ENCODE data around the gene SPTA1.

DNA sequence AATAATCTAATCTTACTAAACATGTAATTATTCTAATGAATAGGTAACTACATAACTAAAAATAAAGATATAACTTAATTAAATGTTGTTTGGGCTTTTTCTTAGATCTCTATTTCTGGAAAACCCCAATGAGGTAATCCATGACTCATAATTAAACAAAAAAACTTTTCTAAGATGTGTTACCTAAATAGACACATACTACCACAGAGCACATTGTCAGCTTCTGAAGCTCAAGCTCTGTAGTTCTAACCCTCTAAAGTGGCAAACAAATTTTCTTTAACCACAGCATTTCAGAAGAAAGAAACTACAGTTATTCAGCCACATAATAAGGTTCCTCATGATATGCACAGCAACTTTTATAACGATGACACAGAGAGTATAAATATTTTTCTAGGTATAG, 29.8 kb upstream of the SPTA1 start:
- TF ChIP-seq POLR2AphosphoS5 (IDR thresholded peaks at IDR 0.05) (no peak), POLR2A (IDR thresholded peaks at IDR 0.05) (no peak), EP300 (IDR thresholded peaks at IDR 0.05) (no peak)
- TF ChIP-seq, protein P1, sequence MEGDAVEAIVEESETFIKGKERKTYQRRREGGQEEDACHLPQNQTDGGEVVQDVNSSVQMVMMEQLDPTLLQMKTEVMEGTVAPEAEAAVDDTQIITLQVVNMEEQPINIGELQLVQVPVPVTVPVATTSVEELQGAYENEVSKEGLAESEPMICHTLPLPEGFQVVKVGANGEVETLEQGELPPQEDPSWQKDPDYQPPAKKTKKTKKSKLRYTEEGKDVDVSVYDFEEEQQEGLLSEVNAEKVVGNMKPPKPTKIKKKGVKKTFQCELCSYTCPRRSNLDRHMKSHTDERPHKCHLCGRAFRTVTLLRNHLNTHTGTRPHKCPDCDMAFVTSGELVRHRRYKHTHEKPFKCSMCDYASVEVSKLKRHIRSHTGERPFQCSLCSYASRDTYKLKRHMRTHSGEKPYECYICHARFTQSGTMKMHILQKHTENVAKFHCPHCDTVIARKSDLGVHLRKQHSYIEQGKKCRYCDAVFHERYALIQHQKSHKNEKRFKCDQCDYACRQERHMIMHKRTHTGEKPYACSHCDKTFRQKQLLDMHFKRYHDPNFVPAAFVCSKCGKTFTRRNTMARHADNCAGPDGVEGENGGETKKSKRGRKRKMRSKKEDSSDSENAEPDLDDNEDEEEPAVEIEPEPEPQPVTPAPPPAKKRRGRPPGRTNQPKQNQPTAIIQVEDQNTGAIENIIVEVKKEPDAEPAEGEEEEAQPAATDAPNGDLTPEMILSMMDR (IDR thresholded peaks at IDR 0.05), result no peak
